ENCODE results near the gene KIFC1.

The KIFC1 gene

DNA sequence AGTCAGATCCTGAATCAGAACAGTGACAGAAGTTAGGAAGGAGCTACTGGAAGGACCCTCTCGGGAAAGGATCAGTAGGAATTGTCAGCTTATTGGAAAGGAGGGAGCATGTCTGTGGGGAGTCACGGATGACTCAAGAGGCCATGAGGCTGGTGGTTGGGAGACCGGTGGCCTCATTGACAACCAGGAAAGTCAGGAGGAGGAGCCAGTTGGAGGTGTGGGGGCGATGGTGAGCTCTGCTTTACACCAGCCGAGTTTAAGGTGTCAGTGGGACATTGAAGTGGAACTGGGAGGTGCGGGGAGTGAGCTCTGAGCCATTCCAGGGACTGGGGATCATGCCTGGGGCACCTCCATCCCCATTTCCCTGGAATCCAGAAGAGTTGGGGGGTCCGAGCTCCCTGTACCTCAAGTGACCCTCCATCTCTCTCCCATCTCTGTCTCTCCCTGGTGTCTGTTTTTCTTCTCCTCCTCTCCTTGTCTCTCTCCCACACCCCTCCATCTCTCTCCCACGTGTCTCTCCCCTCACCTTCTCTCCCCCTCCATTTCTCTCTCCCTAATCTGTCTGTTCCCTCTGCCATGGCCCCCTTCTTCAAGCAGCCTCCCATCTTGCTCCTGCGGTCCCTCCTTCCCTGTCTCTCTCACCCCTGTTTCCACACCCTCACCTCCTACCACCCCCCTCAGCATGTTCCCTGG, 48.5 kb downstream of the KIFC1 start:
- DNase-seq (ENCODE audit: insufficient read length, low spot score) (no peak), FAIRE-seq (no peak)

GRCh38 chr6:33440649-33441309, 49.2 kb downstream of the KIFC1 start:
- DNase-seq (ENCODE audit: insufficient read length, low spot score) (no peak), FAIRE-seq (no peak)

- no peak for FAIRE-seq
Observed at GRCh38 chr6:33441457-33441856, 49.8 kb downstream of the KIFC1 start.

DNA sequence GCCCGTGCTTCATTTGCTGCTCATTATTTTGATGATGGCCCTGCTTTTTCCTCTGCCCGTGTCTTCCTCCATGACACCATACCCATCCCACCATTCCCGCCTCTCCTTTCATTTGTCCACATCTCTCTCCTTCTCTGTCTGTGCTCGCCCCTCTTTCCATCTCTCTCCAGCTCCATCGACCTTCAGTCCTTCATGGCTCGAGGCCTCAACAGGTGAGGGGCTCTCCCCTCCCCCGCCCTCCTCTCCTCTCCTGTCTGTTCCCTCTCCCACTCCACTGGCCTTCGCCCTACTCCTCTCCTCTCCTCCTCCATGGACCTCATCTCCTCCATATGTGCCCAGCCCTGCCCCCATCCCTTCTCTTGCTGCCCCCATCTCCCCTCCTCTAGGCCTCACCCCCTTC, 50.7 kb downstream of the KIFC1 start:
- DNase-seq (ENCODE audit: insufficient read length, low spot score) (no peak), FAIRE-seq (peak; percentile 16)

More at GRCh38 chr6:33441457-33441856, 49.8 kb downstream of the KIFC1 start:
- no peak for DNase-seq (ENCODE audit: insufficient read length, low spot score)

DNA sequence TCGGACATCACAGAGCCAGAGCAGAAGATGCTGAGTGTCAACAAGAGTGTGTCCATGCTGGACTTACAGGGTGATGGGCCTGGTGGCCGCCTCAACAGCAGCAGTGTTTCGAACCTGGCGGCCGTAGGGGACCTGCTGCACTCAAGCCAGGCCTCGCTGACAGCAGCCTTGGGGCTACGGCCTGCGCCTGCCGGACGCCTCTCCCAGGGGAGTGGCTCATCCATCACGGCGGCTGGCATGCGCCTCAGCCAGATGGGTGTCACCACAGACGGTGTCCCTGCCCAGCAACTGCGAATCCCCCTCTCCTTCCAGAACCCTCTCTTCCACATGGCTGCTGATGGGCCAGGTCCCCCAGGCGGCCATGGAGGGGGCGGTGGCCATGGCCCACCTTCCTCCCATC, 51.4 kb downstream of the KIFC1 start:
- FAIRE-seq (no peak), DNase-seq (ENCODE audit: insufficient read length, low spot score) (no peak)

DNA sequence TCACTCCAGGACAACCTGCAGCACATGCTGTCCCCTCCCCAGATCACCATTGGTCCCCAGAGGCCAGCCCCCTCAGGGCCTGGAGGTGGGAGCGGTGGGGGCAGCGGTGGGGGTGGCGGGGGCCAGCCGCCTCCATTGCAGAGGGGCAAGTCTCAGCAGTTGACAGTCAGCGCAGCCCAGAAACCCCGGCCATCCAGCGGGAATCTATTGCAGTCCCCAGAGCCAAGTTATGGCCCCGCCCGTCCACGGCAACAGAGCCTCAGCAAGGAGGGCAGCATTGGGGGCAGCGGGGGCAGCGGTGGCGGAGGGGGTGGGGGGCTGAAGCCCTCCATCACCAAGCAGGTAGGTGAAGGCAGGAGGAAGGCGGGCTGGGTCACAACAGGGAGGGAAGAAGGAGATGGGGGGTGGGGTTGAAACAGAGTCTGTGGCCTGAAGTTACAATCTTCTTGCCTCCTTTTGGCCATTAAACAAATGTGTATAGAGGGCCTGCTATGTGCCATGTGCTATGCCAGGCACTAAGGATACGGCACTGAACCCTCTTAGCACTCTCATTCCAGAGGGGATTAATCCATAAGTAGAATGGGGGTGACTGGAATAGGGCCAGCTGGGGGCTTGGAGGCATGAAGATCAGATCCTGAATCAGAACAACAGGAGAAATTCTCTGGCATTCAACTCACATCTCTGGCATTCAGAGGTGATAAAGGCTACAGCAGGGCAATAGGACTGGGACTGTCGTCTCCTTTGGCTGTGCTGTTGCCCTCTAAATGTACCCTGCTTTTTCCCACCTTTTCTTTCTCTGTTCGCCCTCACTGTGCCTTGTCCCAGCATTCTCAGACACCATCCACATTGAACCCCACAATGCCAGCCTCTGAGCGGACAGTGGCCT, 52.2 kb downstream of the KIFC1 start:
- DNase-seq (ENCODE audit: insufficient read length, low spot score) (no peak), FAIRE-seq (no peak)

- no peak for FAIRE-seq
- DNase-seq (ENCODE audit: insufficient read length, low spot score), result no peak
Observed at GRCh38 chr6:33445119-33445603, 53.5 kb downstream of the KIFC1 start.

GRCh38 chr6:33446356-33446755, 54.7 kb downstream of the KIFC1 start:
- no peak for DNase-seq (ENCODE audit: insufficient read length, low spot score)
- FAIRE-seq, result no peak

GRCh38 chr6:33450434-33450833, 58.8 kb downstream of the KIFC1 start:
- FAIRE-seq (no peak), DNase-seq (ENCODE audit: insufficient read length, low spot score) (no peak)

DNA sequence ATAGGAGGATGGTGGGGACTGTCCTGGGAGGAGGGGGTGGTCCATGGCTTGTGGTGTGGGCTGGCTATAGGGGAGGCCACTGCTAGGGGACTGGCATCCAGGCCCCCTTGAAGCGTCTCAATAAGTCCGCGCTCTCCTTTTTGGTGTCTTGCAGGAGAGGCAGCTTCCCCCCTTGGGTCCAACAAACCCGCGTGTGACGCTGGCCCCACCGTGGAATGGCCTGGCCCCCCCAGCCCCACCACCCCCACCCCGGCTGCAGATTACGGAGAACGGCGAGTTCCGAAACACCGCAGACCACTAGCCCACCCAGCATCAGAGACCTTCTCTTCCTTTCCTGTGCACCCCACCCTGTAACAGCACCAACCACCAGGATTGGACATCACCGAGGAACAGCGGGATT, 60.0 kb downstream of the KIFC1 start:
- FAIRE-seq (no peak), DNase-seq (ENCODE audit: insufficient read length, low spot score) (no peak)

GRCh38 chr6:33452496-33452895, 60.9 kb downstream of the KIFC1 start:
- DNase-seq (ENCODE audit: insufficient read length, low spot score), result no peak
- no peak for FAIRE-seq

- no peak for DNase-seq (ENCODE audit: insufficient read length, low spot score)
Observed at GRCh38 chr6:33453393-33454008, 61.9 kb downstream of the KIFC1 start.

GRCh38 chr6:33454009-33454946, 62.7 kb downstream of the KIFC1 start, which contains the start of gene ZBTB9:
TSS of gene ZBTB9 (plus strand) at chr6:33454576. CDS start at chr6:33455101, 525 bp downstream.
- DNase-seq (ENCODE audit: insufficient read length, low spot score) (peak; percentile 99), FAIRE-seq (peak; percentile 100)

More at GRCh38 chr6:33453393-33454008, 61.9 kb downstream of the KIFC1 start:
- no peak for FAIRE-seq

DNA sequence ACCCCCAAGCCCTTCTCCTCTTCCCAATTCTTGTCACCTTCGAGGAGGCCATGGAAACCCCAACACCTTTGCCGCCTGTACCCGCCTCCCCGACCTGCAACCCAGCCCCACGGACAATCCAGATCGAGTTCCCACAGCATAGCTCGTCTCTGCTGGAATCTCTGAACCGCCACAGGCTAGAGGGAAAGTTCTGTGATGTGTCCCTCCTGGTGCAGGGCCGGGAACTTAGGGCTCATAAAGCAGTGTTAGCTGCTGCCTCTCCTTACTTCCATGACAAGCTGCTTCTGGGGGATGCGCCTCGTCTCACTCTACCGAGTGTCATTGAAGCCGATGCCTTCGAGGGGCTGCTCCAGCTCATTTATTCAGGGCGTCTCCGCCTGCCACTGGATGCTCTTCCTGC, 63.4 kb downstream of the KIFC1 start:
- no peak for DNase-seq (ENCODE audit: insufficient read length, low spot score)

DNA sequence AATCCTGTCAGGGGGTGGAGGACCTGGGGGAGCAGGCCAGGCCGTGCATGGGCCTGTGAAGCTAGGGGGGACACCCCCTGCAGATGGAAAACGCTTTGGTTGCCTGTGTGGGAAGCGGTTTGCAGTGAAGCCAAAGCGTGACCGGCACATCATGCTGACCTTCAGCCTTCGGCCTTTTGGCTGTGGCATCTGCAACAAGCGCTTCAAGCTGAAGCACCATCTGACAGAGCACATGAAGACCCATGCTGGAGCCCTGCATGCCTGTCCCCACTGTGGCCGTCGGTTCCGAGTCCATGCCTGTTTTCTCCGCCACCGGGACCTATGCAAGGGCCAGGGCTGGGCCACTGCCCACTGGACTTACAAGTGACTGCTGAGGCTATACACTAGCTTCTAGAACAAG, 64.5 kb downstream of the KIFC1 start:
- DNase-seq (ENCODE audit: insufficient read length, low spot score) (no peak), FAIRE-seq (no peak)

More for the DNA sequence above, 63.4 kb downstream of the KIFC1 start:
- FAIRE-seq, result no peak

DNA sequence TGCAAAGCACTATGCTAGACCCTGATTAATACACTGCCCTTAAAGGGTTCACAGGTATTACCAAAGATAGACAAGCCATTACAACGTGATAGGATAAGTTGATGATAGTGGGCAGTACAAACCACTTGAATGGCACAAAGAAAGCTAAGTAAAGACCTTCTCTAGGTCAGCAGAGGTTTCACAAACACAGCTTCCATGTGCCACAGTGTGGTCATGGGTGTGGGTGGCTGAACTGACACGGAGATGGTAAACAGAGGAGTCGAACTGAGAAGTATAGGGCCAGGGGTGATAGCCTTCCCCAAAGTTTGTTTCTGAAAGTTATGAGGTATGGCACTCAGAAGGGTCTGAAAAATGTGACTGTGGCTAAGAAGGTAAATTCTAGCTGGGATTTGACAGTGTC, 67.1 kb downstream of the KIFC1 start:
- FAIRE-seq (no peak), DNase-seq (ENCODE audit: insufficient read length, low spot score) (no peak)

DNA sequence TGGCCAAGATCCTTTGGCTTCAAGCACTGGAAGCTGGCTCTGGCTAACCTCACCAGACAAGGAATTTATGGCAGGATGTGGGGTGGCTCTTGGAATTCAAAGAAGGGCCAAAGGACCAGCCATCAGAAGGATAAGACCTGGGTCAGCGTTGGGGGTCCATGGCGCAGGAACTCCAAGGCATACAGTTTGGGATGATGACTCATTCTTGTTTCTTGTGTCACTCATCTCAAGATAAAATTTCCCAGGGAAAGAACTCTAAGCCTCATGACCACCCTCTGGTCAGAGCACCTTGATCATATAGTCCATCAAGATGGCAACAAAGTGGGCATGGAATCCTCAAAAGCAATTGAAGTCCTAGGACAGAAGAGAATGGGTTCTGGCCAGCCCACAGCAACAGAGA, 67.6 kb downstream of the KIFC1 start:
- no peak for DNase-seq (ENCODE audit: insufficient read length, low spot score)
- no peak for FAIRE-seq
